Activated naive CD4-positive, alpha-beta T cell (primary cell): ENCODE measurements around the gene GRXCR2.
"Not testable (repeated sequence)": the region's sequence is repeated elsewhere in the genome, so short reads cannot be mapped to it uniquely, and the experiment has no call there.

ENCODE experiments used
- DNase-seq, 4 experiments: peaks; one replicate each; lab custom pipeline; 2025; lab: John Stamatoyannopoulos, UW

GRXCR2 gene, protein sequence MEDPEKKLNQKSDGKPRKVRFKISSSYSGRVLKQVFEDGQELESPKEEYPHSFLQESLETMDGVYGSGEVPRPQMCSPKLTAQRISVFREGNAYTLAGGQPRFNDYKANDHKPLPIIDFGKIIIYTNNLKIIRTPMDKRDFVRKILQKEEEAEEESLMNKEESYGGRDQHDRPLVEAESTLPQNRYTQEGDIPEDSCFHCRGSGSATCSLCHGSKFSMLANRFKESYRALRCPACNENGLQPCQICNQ

DNA sequence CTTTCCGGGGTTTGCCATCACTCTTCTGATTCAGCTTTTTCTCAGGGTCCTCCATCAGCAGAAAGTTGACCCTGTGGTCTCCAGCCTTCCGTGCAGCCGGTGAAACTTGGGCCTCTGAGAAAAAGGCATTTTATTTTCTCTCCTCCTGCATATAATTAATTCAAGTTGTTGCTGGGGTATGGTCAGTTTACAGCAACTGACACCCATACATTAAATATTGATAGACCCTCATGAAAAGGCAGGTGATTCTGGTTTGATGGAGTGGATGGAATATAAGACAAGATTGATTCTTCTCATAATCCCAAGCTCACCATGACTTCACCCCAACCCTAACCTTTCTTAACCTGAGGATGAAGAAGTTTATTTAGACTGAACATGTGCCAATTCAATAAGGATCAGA is at the start of gene GRXCR2:
Gene GRXCR2 (minus strand): TSS at position 101 of the 400 bp plus-strand sequence. CDS start 46 bp downstream, at position 55.
- no peak for DNase-seq

DNA sequence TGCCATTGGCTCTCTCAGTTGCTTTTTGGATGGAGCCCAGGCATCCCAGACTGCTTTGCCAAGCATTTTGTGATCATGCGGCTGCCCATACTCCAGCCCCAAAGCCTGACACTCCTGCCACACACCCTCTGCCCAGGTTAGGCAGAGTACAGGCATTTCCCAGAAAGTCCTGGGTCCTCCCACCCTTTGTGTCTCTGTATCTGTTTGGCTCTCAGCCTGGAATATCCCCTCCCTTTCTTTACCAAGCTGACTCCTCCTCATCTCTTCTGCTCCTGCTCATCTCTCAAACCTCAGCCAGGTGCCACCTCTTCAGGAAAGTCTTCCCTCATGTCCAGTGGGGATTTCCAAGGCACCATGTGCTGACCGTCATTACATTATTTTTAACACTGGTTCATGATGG is 49.2 kb upstream of the GRXCR2 start:
- DNase-seq, result no peak

DNA sequence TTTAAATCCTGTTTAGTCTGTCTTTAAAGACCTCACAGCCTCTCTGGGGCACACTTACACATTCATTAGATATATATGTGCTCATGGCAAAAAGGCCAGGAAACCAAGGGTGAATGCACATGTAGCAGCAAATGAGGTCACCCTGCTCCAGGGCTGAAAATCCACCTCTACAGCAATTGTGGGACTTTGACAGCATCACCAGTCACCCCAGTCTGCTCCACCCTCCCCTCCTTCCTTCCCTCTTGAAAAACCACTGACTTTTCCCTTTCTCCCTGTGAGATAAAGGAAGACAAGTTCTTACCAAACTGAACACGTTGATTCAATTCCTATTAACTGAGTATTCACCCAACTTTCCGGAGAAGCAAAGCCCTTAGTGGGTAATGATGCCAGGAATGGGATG is 48.4 kb upstream of the GRXCR2 start:
- DNase-seq, result no peak

DNA sequence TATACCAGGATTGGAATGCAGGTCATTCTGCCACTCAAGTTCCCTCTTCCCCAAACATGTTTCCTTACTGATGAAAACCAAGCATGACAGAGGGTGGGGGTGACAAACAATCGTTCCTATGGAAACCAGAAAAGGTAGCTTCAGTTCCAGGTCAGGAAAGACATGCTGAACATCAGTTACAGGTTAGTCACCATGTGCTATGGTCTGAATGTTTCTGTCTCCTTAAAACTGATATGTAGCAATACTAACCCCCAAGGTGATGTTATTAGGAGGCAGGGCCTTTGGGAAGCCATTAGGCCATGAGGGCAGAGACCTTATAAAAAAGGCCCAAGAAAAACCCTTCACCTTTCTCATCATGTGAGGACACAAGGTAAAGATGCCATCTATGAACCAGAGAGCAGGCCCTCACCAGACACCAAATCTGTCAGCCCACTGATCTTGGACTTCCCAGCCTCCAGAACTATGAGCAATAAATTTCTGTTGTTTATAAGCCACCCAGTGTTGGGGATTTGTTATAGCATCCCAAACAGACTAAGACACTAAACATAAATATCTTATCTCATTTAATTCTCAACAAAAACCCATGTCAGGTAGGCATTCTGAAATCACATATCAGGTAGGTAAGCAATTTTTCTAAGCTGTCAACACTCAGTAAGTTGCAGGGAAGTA is 47.9 kb upstream of the GRXCR2 start:
- no peak for DNase-seq

DNA sequence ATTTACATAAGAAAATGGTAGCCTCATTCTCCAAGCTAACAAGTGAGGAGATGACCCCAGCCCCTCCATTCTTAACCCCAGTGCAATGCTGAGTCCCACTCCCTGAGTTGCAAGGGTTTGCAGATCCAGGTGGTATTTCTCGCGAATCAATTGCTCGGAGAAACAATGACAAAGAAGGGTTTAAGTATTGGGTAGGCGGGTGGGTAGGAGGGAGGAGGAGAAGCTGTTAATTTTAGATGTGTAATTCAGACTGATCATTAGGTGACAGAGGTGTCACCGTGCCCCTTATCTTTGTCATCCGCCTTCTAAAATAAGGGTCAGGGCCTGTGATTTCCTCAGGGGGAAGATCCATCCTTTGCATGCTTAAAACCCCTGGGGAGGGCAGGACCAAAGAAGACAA is 46.6 kb upstream of the GRXCR2 start:
- no peak for DNase-seq

DNA sequence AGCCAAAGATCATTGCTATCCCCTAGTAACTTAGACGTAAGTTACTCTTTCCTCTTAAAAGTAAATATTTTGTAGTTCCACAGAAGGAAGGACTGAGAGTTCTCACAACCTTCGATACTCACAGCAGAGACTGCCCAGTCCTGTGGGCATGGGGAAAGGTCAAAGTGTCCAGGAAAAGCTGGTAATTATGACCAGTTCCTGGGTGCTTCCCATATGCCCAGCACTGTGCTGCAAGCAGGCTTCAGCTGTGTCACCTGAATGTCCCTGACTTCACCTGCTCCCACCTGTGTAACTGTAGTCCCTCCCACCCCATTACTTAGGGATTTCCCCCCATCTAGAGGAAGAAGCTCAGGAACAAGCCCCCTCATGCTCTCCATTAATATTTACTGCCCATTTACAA is 45.6 kb upstream of the GRXCR2 start:
- DNase-seq, result no peak

DNA sequence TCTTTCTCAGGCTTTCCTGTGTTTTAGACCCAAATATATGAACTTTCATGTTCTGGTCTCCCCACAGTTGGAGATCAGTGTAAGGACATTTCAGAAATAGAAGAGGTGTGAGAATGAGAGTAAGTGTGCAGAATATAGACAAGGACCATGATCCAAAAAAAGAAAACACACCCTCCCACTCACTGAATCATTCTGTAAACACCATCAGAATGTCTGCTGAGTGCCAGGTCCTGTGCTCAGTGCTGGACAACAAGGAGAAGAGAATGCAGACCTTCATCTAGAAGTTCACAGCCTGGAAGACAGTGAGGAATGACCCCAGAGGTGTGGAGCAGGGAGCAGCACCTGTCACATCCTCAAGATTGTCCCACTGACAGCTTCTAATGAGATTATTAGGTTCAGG is 44.5 kb upstream of the GRXCR2 start:
- no peak for DNase-seq

DNA sequence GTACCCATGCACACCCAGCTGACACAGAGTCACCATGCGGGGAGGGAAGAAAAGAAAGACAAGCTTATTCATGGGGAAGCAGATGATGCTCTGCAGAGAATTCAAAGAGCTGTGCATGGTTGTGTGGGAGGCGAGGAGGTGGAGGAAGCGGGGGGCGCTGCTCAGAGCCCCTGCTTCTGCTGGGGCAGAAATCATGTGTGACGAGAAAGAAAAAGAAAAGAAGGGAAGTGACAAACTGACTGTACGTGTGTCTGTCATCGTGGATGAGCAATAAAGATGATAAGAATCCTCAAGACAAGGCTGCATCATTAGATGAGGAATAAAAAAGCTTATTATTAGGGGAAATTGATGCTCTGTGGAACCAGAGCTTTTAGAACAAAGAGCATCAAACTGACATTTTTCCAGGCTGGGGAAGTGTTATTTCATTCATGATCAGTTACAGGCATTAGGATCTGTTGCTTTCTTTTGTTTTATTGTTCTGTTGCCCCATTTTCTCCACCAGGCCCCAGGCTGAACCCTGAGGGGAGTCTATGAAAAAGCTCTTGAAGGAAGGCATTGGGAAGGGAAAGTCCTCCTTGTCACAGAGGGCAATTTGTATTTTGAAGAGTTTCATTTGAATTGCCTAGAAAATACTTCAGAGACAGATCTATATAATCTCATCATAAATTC is 43.3 kb upstream of the GRXCR2 start:
- DNase-seq, result no peak

DNA sequence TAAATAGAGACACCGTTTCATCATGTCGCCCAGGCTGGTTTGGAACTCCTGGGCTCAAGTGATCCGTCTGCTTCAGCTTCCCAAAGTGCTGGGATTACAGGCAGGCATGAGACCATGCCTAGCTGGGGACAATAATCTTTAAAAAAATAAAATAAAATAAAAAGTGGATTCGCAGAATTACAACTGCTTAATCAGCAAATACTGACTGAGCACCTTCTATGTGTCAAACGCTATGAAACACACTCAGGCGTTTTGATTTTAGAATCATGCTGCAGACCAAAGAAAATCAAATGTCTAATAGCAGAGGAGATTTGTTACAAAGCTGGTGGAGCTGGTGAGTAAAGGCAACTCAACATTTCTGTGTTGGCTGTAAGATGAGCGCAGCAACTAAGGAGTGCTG is 40.9 kb upstream of the GRXCR2 start:
- DNase-seq, result no peak

DNA sequence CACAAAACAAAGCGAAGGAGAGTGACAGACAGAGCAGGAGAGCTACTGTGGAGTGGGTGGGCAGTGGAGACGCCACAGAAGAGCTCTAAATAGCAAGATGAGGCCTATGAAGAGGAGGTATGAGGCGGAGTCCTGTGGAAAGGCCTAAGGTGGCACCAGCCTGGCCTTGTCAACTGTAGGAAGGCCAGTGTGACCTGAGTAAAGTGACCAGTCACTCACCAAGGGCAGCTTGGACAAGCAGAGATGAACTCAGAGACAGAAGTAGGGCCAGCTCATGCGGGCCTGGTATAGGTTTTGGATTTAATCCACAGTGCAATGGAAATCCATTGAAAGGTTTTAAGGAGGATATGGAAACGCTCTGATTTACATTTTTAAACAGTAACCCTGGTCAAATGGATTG is 39.8 kb upstream of the GRXCR2 start:
- DNase-seq, result no peak

DNA sequence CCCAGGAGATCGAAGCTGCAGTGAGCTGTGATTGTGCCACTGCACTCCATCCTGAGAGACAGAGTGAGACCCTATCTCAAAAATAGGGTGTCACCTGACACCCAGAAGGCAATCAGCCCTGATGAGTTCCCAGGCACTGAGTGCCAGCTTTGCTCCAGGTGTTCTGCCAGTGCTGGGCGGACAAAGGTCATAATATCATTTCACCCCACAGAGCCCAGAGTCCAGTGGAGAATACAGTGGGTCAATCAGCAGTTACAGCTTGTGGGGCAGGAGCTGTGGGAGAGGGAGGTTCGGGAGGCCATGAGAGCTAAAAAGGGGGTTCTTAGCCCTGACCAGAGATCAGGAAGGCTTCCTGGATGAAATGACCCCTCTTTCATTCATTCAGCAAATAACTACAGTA is 39.2 kb upstream of the GRXCR2 start:
- DNase-seq, result no peak

DNA sequence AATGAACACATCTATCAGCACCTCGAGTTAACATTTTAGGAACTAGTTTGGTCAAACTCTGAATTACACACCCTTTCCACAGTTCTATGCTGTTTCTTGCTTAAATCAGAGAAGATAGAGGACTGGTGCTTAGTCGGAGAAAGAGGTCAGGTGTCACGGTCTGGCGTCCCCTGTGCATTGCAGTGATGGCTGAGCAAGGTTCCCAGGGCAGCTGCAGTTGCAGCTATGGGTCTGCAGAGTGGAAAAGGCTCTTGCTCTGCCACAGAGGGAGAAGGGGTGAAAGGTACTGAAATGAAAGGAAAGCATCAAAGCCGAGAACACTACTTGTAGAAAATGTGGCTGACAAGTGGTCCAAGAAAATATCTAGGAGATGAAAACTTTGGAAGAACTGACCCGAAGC is 38.4 kb upstream of the GRXCR2 start:
- no peak for DNase-seq

DNA sequence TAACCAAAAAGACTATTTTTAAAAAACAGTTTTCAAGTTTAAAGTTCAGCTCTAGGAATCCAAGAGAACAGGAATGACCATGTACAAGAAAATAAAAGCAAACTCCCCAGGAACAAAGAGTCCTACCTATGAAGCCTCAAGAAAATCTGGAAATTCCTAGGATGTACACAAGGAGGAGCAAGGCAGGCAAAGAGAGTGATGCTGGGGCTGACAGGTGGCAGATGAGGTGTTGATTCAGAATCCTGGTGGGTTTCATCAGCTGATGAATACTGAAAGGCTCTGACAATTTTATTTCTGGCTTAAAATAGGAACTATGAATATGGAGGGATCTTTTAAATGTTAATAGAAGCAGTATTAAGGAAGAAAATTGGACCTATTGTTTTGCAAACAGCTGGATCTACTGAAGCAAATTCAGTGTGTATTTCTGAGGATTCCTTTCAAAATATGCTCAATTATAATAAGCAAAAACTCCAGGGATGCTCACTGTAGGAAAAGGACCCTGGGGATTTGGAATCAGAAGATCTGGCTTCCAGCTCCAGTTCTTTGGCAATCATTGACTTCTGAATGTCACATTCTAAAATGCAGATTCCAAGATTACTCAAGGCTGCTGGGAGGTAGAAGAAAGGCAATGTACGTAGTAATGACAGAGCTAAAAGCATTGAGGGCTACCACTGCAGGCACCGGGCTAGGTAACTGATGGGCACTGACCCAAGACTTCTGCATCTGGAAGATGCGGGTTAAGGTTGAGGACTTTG is 35.6 kb upstream of the GRXCR2 start:
- DNase-seq, result no peak

DNA sequence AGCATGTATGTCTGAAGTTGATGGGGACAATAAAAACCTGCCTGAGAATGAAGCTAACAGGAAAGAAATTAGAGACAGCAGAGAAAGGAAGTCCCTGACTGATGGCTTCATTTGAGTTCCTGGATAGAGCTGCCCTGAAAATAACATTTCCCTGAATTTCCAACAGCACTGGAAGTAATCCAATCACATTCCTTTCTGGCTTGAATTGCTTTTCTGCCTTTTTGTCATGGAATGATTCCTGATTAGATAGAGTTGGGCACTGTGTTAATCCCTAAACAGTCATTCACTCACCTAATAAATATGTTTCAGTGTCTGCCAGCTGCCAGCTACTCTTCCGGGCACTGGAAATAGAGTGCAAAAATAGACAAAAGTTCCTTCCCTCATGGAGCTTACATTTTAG is 33.6 kb upstream of the GRXCR2 start:
- no peak for DNase-seq

DNA sequence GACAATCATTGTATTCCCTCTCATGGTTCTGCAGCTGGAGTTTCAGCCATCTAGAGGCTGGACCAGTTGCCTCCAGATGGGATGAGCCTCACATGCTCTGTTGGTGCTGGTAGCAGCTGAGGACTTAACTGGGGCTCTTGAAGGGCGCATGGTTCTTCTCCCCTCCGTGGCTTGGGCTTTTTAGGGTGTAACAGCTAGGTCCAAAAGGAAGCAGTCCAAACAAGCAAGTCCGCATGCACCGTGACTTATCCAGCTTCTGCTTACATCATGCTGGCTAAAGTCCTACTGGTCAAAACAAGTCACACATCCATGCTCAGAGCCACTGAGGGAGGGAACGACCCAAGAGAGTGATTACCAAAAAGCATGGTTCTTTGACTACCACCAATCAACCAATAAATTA is 31.9 kb upstream of the GRXCR2 start:
- DNase-seq, result no peak

DNA sequence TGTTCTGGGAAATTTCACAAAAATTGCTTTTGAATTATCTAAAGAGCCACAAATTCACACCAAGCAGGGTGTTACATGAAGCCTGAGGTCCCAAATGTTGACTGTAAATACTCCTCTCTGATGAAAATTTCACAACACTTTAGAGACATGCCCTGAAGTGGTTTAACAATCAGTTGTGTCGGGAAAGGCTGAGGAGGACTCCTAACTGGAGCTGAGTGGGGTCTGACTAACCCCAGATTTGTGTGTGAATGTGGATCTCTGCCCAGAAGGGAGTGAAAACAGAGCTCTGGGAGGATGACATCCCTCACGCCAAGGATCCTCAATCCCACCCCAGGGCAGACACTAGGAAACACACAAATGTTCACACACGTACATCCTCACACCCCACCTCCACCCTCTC is 31.1 kb upstream of the GRXCR2 start:
- no peak for DNase-seq

DNA sequence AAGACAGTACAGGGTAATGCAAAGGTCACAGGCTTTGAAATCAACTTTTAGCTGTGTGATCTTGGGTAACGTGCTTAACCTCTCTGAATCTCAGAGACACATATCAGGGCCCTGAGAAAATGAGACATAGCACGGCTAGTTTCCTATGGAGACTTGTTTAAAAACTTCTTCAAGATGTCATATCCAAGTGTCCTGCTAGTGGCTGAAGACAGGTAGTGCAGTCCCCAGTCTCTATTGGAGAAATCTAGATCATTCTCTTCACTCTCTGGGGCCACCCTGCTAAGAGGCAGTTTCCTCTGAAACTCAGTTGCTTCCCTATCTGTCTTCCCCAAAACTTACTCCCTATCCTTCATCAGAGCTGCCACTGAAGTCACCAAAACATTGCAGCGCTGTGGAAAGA is 30.3 kb upstream of the GRXCR2 start:
- DNase-seq, result no peak

DNA sequence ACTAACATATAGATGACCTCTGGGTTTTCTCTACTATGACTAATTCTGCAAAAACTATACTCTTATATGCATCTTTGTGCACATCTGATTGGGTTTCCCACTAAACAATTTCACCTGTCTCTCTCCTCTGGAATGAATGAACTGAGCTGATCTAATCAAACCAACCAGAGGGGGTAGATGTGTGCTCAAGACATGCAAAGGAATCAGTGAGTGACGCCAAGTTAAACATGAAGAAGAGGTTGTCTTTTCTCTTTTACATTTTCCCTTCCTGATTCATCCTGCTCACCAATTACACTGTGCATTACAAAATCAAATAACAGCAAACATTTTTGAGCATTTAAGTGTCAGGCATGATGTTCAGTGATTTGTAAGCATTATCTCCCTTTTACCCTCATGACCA is 29.6 kb upstream of the GRXCR2 start:
- DNase-seq, result no peak

DNA sequence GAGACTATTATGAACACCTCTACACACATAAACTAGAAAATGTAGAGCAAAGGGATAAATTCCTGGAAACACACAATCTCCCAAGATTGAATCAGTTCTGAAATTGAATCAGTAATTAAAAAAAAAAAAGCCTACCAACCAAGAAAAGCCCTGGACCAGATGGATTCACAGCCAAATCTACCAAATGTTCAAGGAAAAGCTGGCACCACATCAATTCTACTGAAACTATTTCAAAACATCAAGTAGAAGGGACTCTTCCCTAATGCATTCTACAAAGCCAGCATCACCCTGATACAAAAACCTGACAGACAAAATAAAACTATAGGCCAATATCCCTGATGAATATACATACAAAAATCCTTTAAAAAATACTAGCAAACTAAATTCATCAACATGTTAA is 25.4 kb upstream of the GRXCR2 start:
- DNase-seq, result no peak

DNA sequence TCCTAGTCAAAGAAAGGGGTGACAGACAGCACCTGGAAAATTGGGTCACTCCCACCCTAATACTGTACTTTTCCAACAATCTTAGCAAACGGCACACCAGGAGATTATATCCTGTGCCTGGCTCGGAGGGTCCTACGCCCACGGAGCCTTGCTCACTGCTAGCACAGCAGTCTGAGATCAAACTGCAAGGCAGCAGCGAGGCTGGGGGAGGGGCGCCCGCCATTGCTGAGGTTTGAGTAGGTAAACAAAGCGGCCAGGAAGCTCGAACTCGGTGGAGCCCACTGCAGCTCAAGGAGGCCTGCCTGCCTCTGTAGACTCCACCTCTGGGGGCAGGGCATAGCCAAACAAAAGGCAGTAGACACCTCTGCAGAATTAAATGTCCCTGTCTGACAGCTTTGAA is 18.6 kb upstream of the GRXCR2 start:
- not testable (repeated sequence) for DNase-seq

DNA sequence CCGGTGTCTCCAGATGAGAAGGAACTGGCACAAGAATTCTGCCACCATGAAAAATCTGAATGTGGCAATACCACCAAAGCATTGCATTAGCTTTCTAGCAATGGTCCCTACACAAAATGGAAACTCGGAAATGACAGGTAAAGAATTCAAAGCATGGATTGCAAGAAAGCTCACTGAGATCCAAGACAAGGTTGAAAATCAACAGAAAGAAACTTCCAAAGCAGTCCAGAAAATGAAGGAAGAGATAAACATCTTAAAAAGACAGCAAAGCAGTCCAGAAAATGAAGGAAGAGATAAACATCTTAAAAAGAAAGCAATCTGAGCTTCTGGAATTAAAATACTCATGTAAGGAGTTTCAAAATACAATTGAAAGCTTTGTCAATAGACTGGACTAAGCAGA is 16.8 kb upstream of the GRXCR2 start:
- DNase-seq, result no peak

DNA sequence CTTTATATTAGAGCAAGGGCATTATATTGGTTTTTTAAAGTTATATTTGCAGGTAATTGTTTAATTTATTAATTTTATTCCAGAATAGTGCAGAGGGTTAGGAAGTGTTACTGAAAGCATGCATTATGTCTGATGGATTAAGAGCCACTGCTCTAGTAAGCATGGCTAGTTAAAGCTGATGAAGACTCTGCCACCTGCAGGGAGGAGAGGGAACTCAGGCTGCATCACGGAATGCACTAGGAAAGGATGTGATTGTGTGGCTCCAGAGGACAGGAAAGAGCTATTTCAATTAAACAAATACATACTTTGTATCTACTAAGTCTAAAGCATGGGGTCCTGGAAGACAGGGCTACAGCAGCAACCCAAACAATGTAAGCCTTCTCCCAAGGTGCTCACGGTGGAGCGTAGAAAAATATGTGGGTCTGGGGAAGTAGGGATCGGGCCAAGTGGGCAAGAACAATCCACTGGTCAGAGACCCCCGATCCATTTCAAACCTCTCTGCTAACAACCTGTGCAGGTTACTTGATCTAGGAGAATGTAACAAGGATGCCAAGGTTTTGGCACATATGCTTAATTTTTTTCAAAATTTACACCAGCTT is 15.3 kb upstream of the GRXCR2 start:
- no peak for DNase-seq
